Measurements from ENCODE around the gene HTR2B. TPM values are rescaled to one million over a fixed set of nuclear protein-coding genes. Genes with fewer than 3 reads are reported as not detected.
"Not testable (repeated sequence)": the region's sequence is repeated elsewhere in the genome, so short reads cannot be mapped to it uniquely, and the experiment has no call there.

The HTR2B gene
- total RNA-seq, 3 donors from 2014 or later: 0.08 to 0.23 TPM; not detected in 1

- ATAC-seq (no peak), DNase-seq (no peak)
- H3K36me3 Mint-ChIP-seq (ENCODE audit: insufficient read depth): peaks cover 8% of the 10 kb centered on the region
- H3K4me1 Mint-ChIP-seq (ENCODE audit: low read depth): peaks cover 22% of the 10 kb centered on the region
- no peaks in the 10 kb centered on the region for H3K27me3 Mint-ChIP-seq (ENCODE audit: low read depth)
- no peak overlapping the region for H3K4me3 Mint-ChIP-seq
- H3K9me3 Mint-ChIP-seq: no peaks in the 10 kb centered on the region
Measured at GRCh38 chr2:231126123-231126522, 1.3 kb upstream of the HTR2B start.

DNA sequence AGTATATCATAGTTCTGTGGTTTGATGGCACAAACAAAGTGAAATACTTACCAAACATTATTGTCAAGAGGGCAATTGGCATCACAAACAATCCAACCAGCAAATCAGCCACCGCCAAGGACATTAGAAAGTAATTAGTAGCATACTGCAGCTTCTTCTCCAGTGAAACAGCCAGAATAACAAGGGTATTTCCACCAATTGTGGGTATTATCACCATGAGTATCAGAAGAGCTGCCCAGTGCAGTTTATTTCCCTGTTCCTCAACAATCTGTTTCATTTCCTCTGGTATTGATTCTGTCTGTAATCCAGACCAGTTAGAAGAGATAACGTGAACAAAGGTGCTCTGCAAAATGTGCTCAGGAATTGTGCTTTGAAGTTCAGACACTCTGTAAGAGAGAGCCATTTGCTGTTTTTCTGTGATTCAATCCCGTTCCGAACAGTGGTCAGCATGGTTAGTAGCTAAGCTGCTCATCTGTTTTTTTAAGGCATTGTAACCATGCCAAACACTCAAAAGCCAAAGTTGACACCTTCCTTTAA, 1.4 kb downstream of the HTR2B start:
- peak in 1 of 2 donors; percentile 32 for ATAC-seq
- no peaks in the 10 kb centered on the region for H3K27me3 Mint-ChIP-seq (ENCODE audit: low read depth)
- no peak overlapping the region for H3K4me3 Mint-ChIP-seq
- no peaks in the 10 kb centered on the region for H3K9me3 Mint-ChIP-seq
- no peak for DNase-seq
- H3K36me3 Mint-ChIP-seq (ENCODE audit: insufficient read depth): peaks cover 13% of the 10 kb centered on the region
- H3K4me1 Mint-ChIP-seq (ENCODE audit: low read depth): peaks cover 26% of the 10 kb centered on the region

GRCh38 chr2:231118614-231118942, 6.3 kb downstream of the HTR2B start:
- ATAC-seq (no peak), DNase-seq (no peak)
- Mint-ChIP-seq H3K27me3 (ENCODE audit: low read depth) (no peaks in the 10 kb centered on the region), H3K4me3 (no peak overlapping the region), H3K4me1 (ENCODE audit: low read depth) (peaks cover 9% of the 10 kb centered on the region), H3K36me3 (ENCODE audit: insufficient read depth) (peaks cover 22% of the 10 kb centered on the region), H3K9me3 (no peaks in the 10 kb centered on the region)

DNA sequence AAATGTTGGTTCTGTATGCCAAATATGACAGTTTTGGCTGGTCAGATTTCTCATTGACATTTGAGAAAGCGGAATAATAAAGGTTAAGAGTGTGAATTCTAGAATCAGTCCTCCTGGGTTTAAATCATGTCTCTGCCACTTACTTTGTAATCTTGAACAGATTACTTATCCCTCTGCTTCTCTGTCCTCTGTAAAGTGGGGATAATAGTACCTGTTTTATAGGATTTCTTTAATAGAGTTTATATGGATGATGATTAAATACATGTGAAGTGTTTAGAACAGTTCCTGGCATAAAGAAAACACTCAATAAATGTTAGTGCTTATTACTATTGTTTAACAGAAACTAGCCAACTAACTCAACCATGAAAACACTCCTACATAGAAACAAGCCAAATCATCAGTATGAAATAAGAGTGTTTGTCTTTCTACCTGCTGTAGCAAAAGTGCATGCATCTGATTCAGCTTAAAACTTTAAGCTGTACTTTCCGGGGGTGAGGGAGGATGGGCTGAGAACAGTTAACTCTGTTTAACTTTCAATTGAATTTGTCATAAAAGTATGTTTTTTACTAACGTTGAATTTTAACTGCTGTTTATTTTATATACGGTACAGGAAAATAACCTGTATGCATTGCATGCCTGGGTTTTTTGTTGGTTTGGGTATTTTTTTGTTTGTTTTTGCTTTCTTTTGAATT, 6.8 kb downstream of the HTR2B start:
- H3K4me1 Mint-ChIP-seq (ENCODE audit: low read depth): peaks cover 4% of the 10 kb centered on the region
- no peak for DNase-seq

GRCh38 chr2:231117148-231117547, 7.7 kb downstream of the HTR2B start:
- no peak for DNase-seq
- H3K4me3 Mint-ChIP-seq: no peak overlapping the region
- H3K36me3 Mint-ChIP-seq (ENCODE audit: insufficient read depth): peaks cover 30% of the 10 kb centered on the region
- H3K27me3 Mint-ChIP-seq (ENCODE audit: low read depth): no peaks in the 10 kb centered on the region
- H3K9me3 Mint-ChIP-seq: no peaks in the 10 kb centered on the region
- peaks cover 4% of the 10 kb centered on the region for H3K4me1 Mint-ChIP-seq (ENCODE audit: low read depth)
- ATAC-seq: no peak

More for the DNA sequence above, 6.8 kb downstream of the HTR2B start:
- Mint-ChIP-seq H3K27me3 (ENCODE audit: low read depth) (no peaks in the 10 kb centered on the region), H3K36me3 (ENCODE audit: insufficient read depth) (peaks cover 26% of the 10 kb centered on the region), H3K9me3 (no peaks in the 10 kb centered on the region), H3K4me3 (no peak overlapping the region)
- ATAC-seq: no peak

- H3K4me1 Mint-ChIP-seq (ENCODE audit: low read depth): peaks cover 4% of the 10 kb centered on the region
- no peak overlapping the region for H3K4me3 Mint-ChIP-seq
- DNase-seq (no peak), ATAC-seq (no peak)
- H3K9me3 Mint-ChIP-seq: no peaks in the 10 kb centered on the region
- no peaks in the 10 kb centered on the region for H3K27me3 Mint-ChIP-seq (ENCODE audit: low read depth)
- H3K36me3 Mint-ChIP-seq (ENCODE audit: insufficient read depth): peaks cover 41% of the 10 kb centered on the region
Measured at GRCh38 chr2:231115651-231116050, 9.2 kb downstream of the HTR2B start.

- Mint-ChIP-seq H3K9me3 (no peaks in the 10 kb centered on the region), H3K36me3 (ENCODE audit: insufficient read depth) (peaks cover 50% of the 10 kb centered on the region), H3K4me3 (no peak overlapping the region), H3K4me1 (ENCODE audit: low read depth) (no peaks in the 10 kb centered on the region), H3K27me3 (ENCODE audit: low read depth) (no peaks in the 10 kb centered on the region)
- ATAC-seq (no peak), DNase-seq (no peak)
Measured at GRCh38 chr2:231113489-231113888, 11.4 kb downstream of the HTR2B start.

DNA sequence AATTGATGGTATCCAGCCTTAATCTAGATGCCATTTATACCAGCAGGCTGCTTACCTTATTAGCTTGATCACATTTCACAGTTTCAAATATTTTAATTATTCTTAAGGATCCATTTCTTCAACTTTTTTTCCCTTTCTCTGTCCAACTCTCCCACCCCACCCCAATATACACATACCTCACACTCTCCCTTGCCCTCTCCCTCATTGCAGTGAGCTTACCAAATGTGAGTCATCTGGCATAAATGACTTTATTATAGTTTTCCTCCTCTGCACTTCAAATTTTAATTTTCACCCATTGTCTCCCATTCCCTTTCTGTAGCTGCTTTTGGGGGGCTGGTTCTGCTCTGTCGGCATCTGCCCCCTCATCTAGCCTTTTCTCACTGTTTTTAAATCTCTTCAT, 12.9 kb downstream of the HTR2B start:
- Mint-ChIP-seq H3K4me1 (ENCODE audit: low read depth) (no peaks in the 10 kb centered on the region), H3K27me3 (ENCODE audit: low read depth) (no peaks in the 10 kb centered on the region), H3K9me3 (no peaks in the 10 kb centered on the region), H3K4me3 (no peak overlapping the region), H3K36me3 (ENCODE audit: insufficient read depth) (peaks cover 51% of the 10 kb centered on the region)
- DNase-seq (no peak), ATAC-seq (no peak)

- H3K4me3 Mint-ChIP-seq: no peak overlapping the region
- H3K9me3 Mint-ChIP-seq: no peaks in the 10 kb centered on the region
- ATAC-seq: no peak
- H3K4me1 Mint-ChIP-seq (ENCODE audit: low read depth): no peaks in the 10 kb centered on the region
- H3K36me3 Mint-ChIP-seq (ENCODE audit: insufficient read depth): peaks cover 50% of the 10 kb centered on the region
- H3K27me3 Mint-ChIP-seq (ENCODE audit: low read depth): no peaks in the 10 kb centered on the region
- no peak for DNase-seq
Measured at GRCh38 chr2:231110551-231110950, 14.3 kb downstream of the HTR2B start.

DNA sequence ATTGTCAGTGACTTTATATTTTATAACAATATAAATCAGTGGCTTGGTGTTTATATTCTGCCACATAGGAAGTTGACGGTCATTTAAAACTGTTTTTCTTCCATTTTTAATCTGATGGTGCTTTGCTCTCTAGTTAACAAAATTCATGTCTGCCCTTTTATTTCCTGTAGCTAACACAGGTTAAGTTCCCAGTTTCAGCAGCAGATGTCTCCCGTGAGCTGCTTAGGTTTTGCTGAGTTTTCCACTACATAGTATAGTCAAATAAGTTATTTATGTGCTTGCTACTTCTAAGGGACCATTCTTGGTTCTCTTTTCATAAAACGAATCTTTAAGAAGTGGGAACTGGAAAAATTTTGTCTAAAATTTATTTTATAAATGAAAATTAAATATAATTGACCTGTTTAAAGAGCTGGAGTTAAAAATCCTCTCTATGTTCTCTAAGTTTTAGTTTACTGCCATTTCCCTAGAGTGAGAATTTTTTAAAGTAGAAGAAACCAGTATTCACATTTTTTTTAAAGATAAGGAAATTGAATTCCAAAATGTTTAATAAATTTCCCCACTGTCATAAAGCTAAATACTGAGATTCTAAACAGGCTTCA, 20.6 kb downstream of the HTR2B start:
- Mint-ChIP-seq H3K4me3 (no peak overlapping the region), H3K27me3 (ENCODE audit: low read depth) (no peaks in the 10 kb centered on the region), H3K4me1 (ENCODE audit: low read depth) (peaks cover 9% of the 10 kb centered on the region), H3K36me3 (ENCODE audit: insufficient read depth) (peaks cover 37% of the 10 kb centered on the region), H3K9me3 (peaks cover 6% of the 10 kb centered on the region)
- DNase-seq (peak; percentile 45), ATAC-seq (peak; percentile 69 to 74)

DNA sequence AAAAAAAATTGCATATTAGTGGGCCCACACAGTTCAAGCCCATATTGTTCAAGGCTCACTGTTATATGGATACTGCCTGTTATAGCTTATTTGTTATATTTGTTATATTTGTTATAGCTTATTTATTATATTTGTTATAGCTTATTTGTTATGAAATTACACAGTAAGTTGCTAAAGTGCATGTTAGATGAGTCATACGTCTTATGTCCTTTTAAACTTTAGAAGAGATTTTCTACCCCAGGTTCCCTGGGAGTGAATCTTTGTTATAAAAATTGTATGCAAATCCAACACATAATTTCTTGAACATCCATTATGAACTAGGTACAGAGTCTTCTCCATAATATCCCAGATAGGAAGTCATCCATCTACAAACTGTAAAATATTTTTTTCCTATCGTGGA, 22.1 kb downstream of the HTR2B start:
- H3K36me3 Mint-ChIP-seq (ENCODE audit: insufficient read depth): peaks cover 41% of the 10 kb centered on the region
- ATAC-seq (no peak), DNase-seq (no peak)
- H3K9me3 Mint-ChIP-seq: peaks cover 17% of the 10 kb centered on the region
- H3K4me1 Mint-ChIP-seq (ENCODE audit: low read depth): peaks cover 9% of the 10 kb centered on the region
- H3K4me3 Mint-ChIP-seq: no peak overlapping the region
- no peaks in the 10 kb centered on the region for H3K27me3 Mint-ChIP-seq (ENCODE audit: low read depth)

GRCh38 chr2:231100990-231101389, 23.9 kb downstream of the HTR2B start:
- Mint-ChIP-seq H3K27me3 (ENCODE audit: low read depth) (no peaks in the 10 kb centered on the region), H3K4me1 (ENCODE audit: low read depth) (peaks cover 9% of the 10 kb centered on the region), H3K4me3 (no peak overlapping the region), H3K36me3 (ENCODE audit: insufficient read depth) (peaks cover 50% of the 10 kb centered on the region), H3K9me3 (peaks cover 20% of the 10 kb centered on the region)
- no peak for ATAC-seq
- no peak for DNase-seq

GRCh38 chr2:231100321-231100720, 24.5 kb downstream of the HTR2B start:
- H3K4me3 Mint-ChIP-seq; DNase-seq; H3K27me3 Mint-ChIP-seq (ENCODE audit: low read depth); ATAC-seq; H3K4me1 Mint-ChIP-seq (ENCODE audit: low read depth): not testable (repeated sequence)
- Mint-ChIP-seq H3K9me3 (peaks cover 20% of the 10 kb centered on the region), H3K36me3 (ENCODE audit: insufficient read depth) (peaks cover 55% of the 10 kb centered on the region)

DNA sequence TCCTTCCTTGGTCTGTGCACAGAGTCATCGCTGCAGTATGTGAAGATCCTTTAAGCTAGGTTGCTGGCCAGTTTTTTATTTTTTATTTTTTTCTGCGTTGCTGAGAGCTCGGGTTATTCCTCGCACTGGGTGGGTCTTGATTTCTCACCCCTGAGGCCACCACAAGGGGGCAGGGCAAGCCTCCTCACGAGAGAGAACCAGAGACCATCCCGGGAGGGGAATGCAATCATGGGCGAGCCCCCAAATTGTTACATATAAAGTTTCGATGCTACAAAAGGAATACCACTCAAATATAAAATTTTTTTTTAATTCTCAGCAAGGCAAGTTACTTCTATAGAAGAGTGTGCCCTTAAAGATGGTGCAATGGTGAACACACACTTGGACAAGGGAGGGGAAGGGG, 24.9 kb downstream of the HTR2B start:
- Mint-ChIP-seq H3K4me1 (ENCODE audit: low read depth) (peaks cover 9% of the 10 kb centered on the region), H3K36me3 (ENCODE audit: insufficient read depth) (peaks cover 58% of the 10 kb centered on the region), H3K9me3 (peaks cover 20% of the 10 kb centered on the region), H3K27me3 (ENCODE audit: low read depth) (no peaks in the 10 kb centered on the region), H3K4me3 (no peak overlapping the region)
- DNase-seq: no peak
- no peak for ATAC-seq

DNA sequence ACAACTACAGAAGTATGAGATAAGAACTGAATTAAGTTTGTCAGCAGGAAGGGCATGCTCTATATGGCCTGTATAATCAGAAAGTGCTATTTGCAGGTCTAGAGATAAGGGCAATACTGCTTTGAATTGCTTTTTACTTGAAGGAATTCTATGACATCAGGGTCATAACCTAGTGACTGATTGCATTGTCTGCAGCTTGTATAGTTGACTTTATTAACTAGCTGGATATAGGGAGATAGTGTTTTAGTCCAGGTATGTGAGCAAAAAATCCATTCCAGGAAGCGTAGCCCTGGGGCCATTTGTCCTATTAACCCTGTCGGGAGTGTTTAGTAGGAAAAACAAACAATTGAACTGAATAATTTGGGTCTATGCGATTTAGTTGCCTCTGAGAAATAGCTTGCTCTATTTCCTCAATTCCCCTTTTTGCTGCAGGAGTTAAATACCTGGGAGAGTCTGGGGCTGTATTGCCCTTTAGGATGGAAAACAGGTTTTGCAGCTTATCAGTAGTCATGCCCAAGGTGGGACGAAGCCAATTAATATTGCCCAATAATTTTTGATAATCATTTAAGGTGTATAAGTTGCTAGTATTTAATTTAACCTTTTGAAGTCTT, 30.0 kb downstream of the HTR2B start:
- H3K9me3 Mint-ChIP-seq: peaks cover 18% of the 10 kb centered on the region
- no peak for ATAC-seq
- H3K4me1 Mint-ChIP-seq (ENCODE audit: low read depth): no peaks in the 10 kb centered on the region

More for the DNA sequence above, 30.0 kb downstream of the HTR2B start:
- Mint-ChIP-seq H3K4me3 (no peak overlapping the region), H3K27me3 (ENCODE audit: low read depth) (no peaks in the 10 kb centered on the region), H3K36me3 (ENCODE audit: insufficient read depth) (peaks cover 84% of the 10 kb centered on the region)
- DNase-seq: no peak

Data from activated T-cell treated with anti-CD3 and anti-CD28 coated beads, Interleukin-2, amount 50 U/mL, for 4 hours (primary cell).